22Rv1 (cell line): ENCODE measurements around the gene PLA2G2D.

Experiments
- H3K27ac ChIP-seq: fragments of 450-650 bp; 2 replicates; pipeline ENCODE4 v1.5.1; 2017
- CTCF ChIP-seq: fragments of 450-650 bp; IDR thresholded peaks from 2 replicates; pipeline ENCODE4 v1.5.1; 2017; ENCODE audit warnings: mild to moderate bottlenecking
- ZFX ChIP-seq: fragments of 450-650 bp; IDR thresholded peaks from 2 replicates; pipeline ENCODE4 v1.6.1; 2017; ENCODE audit warnings: antibody characterized with exemption, borderline replicate concordance

The PLA2G2D gene

GRCh38 chr1:20078171-20078651, 41.1 kb downstream of the PLA2G2D start:
- no peak for TF ChIP-seq ZFX
- no peak for TF ChIP-seq CTCF
- no peak overlapping the region for H3K27ac ChIP-seq

DNA sequence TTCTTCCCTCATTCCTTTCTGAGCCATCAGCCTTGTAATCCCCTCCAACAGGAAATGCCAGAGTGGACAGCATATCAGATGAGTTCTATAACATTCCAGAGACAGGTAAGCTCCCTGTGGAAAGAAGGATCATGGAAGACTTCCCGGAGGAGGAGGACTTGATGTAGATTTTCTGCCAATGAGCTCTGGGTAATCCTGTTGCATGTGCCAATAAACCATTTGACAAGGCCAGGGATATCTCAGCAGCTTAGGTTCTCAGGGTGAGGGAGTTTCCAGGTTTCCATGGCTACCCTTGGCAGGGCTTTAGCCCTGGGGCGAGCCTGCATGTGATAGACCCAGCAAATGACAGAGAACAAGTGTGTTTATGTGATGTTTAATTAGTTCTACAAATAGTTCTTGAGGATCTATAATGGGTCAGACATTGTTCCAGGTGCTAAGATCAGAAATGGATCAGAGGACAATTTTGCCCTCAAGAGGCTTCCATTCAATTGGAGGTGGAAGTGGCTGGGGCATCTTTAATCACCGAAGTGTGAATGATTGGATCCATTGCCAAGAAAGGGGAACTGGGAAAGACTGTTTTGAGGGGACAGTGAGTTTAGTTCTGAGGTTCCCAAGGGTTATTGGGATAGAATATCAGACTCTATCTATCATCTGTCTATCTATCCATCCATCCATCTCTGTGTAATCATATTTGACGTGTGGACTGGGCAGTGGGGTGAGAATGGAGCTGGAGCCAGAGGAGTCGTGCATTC, 42.5 kb downstream of the PLA2G2D start:
- no peak overlapping the region for H3K27ac ChIP-seq
- no peak for TF ChIP-seq CTCF
- no peak for TF ChIP-seq ZFX

DNA sequence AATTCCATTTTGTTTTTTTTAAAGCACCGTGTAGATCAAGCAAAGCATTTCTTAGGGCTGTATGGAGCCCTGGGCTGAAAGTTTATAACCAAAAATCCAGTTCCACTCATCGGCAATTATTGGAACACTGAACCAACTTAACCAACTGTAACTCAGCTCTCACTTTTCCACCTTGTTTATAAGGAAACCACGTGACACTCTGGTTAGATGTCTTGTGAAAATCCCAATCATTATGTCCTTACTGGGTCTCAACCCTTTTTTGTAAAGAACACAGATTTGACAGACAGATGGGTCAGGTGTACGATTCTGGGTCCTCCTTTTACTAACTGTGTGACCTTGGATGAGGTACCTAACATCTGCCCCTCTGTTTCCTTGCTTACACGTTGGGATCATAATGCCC, 43.1 kb downstream of the PLA2G2D start:
- TF ChIP-seq ZFX: no peak
- TF ChIP-seq CTCF: no peak

GRCh38 chr1:20075345-20075744, 44.0 kb downstream of the PLA2G2D start:
- TF ChIP-seq ZFX: no peak
- TF ChIP-seq CTCF: no peak
- no peak overlapping the region for H3K27ac ChIP-seq

More for the DNA sequence above, 43.1 kb downstream of the PLA2G2D start:
- H3K27ac ChIP-seq: no peak overlapping the region

DNA sequence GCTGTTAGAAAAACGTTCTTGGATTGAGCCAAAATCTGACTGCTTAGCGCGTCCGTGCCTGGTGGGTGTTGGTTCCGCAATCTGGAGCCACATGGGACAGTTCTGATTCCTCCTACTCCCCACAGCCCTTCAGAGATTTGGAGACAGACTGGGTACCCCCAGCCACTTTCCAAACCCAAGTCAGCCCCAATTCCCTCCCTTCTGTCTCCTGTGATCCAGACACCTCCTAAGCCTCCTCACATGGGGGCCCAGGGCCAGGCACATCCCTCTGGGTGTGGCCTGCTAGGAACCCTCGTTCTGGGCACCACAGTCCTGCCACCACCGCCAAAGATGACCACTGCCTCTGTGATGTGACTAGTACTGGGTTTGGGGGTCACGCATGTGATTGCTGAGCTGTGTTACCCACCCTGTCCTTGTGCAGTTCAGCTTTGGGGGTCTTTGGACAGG, 44.6 kb downstream of the PLA2G2D start:
- no peak for TF ChIP-seq CTCF
- no peak for TF ChIP-seq ZFX
- H3K27ac ChIP-seq: no peak overlapping the region

GRCh38 chr1:20074055-20074724, 45.1 kb downstream of the PLA2G2D start:
- TF ChIP-seq ZFX (no peak), CTCF (no peak)

GRCh38 chr1:20073256-20073655, 46.1 kb downstream of the PLA2G2D start:
- no peak overlapping the region for H3K27ac ChIP-seq
- TF ChIP-seq ZFX (no peak), CTCF (no peak)

More at GRCh38 chr1:20074055-20074724, 45.1 kb downstream of the PLA2G2D start:
- no peak overlapping the region for H3K27ac ChIP-seq
